DMS153 (cell line): ENCODE data around the gene GPR155.
A peak's percentile ranks its signal among the peaks of the same experiment; 100 is the strongest.
"Not testable (repeated sequence)": the region's sequence is repeated elsewhere in the genome, so short reads cannot be mapped to it uniquely, and the experiment has no call there.

Experiments used
- DNase-seq: peaks from one replicate; lab custom pipeline; 2025; lab: John Stamatoyannopoulos, UW

GPR155 gene

GRCh38 chr2:174492963-174493431 is 6.2 kb upstream of the GPR155 start:
- no peak for DNase-seq

GRCh38 chr2:174491947-174492346 is 5.1 kb upstream of the GPR155 start:
- DNase-seq, result no peak

- no peak for DNase-seq
Observed at GRCh38 chr2:174490051-174490450, 3.2 kb upstream of the GPR155 start.

- not testable (repeated sequence) for DNase-seq
Observed at GRCh38 chr2:174489520-174489919, 2.7 kb upstream of the GPR155 start.

- DNase-seq, result no peak
Observed at GRCh38 chr2:174487820-174488162, 962 bp upstream of the GPR155 start.

GRCh38 chr2:174487108-174487819 is 435 bp upstream of the GPR155 start:
- DNase-seq, result peak; percentile 92

GRCh38 chr2:174485788-174486562 is 854 bp downstream of the GPR155 start:
- DNase-seq, result no peak

GRCh38 chr2:174485045-174485444 is 1.8 kb downstream of the GPR155 start:
- not testable (repeated sequence) for DNase-seq

GRCh38 chr2:174484573-174484972 is 2.3 kb downstream of the GPR155 start:
- no peak for DNase-seq

- DNase-seq, result no peak
Observed at GRCh38 chr2:174482854-174483253, 4.0 kb downstream of the GPR155 start.

- no peak for DNase-seq
Observed at GRCh38 chr2:174477759-174478158, 9.1 kb downstream of the GPR155 start.

- no peak for DNase-seq
Observed at GRCh38 chr2:174473796-174474195, 13.0 kb downstream of the GPR155 start.

GRCh38 chr2:174465327-174465726 is 21.5 kb downstream of the GPR155 start:
- no peak for DNase-seq

GRCh38 chr2:174461221-174461620 is 25.6 kb downstream of the GPR155 start:
- no peak for DNase-seq

GRCh38 chr2:174454566-174454965 is 32.3 kb downstream of the GPR155 start:
- no peak for DNase-seq

GRCh38 chr2:174450021-174450816 is 36.6 kb downstream of the GPR155 start:
- DNase-seq, result no peak

- DNase-seq, result no peak
Observed at GRCh38 chr2:174449033-174449432, 37.8 kb downstream of the GPR155 start.

GRCh38 chr2:174446531-174446930 is 40.3 kb downstream of the GPR155 start:
- DNase-seq, result no peak

- DNase-seq, result no peak
Observed at GRCh38 chr2:174445248-174445647, 41.6 kb downstream of the GPR155 start.

- no peak for DNase-seq
Observed at GRCh38 chr2:174444761-174445160, 42.1 kb downstream of the GPR155 start.

GRCh38 chr2:174442546-174443510 is 44.0 kb downstream of the GPR155 start:
- no peak for DNase-seq
